Measurements from ENCODE around the gene MED13. TPM values are rescaled to one million over a fixed set of nuclear protein-coding genes. Genes with fewer than 3 reads are reported as not detected.

Gene MED13, protein sequence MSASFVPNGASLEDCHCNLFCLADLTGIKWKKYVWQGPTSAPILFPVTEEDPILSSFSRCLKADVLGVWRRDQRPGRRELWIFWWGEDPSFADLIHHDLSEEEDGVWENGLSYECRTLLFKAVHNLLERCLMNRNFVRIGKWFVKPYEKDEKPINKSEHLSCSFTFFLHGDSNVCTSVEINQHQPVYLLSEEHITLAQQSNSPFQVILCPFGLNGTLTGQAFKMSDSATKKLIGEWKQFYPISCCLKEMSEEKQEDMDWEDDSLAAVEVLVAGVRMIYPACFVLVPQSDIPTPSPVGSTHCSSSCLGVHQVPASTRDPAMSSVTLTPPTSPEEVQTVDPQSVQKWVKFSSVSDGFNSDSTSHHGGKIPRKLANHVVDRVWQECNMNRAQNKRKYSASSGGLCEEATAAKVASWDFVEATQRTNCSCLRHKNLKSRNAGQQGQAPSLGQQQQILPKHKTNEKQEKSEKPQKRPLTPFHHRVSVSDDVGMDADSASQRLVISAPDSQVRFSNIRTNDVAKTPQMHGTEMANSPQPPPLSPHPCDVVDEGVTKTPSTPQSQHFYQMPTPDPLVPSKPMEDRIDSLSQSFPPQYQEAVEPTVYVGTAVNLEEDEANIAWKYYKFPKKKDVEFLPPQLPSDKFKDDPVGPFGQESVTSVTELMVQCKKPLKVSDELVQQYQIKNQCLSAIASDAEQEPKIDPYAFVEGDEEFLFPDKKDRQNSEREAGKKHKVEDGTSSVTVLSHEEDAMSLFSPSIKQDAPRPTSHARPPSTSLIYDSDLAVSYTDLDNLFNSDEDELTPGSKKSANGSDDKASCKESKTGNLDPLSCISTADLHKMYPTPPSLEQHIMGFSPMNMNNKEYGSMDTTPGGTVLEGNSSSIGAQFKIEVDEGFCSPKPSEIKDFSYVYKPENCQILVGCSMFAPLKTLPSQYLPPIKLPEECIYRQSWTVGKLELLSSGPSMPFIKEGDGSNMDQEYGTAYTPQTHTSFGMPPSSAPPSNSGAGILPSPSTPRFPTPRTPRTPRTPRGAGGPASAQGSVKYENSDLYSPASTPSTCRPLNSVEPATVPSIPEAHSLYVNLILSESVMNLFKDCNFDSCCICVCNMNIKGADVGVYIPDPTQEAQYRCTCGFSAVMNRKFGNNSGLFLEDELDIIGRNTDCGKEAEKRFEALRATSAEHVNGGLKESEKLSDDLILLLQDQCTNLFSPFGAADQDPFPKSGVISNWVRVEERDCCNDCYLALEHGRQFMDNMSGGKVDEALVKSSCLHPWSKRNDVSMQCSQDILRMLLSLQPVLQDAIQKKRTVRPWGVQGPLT (N-terminal part only)
- polyA plus RNA-seq (2011; rRNA removed) (64.1 and 71.4 TPM in 2 replicates), polyA plus RNA-seq (2017; fragmentation: RNase III; extraction: RNeasy Plus Mini Kit Qiagen cat#74134 plus additional on column Dnase treatment) (14.1 to 14.9 TPM (median 14.8 TPM) in 3 replicates), polyA minus RNA-seq (2011; rRNA and poly(A)+ RNA removed) (252 and 288 TPM in 2 replicates)
- 8.4 and 8.9 TPM in 2 replicates for polyA plus RNA-seq (2012; cell fraction: cytosol; rRNA removed)
- polyA plus RNA-seq (2012; cell fraction: nucleus; rRNA removed): 6.7 and 8.3 TPM in 2 replicates

DNA sequence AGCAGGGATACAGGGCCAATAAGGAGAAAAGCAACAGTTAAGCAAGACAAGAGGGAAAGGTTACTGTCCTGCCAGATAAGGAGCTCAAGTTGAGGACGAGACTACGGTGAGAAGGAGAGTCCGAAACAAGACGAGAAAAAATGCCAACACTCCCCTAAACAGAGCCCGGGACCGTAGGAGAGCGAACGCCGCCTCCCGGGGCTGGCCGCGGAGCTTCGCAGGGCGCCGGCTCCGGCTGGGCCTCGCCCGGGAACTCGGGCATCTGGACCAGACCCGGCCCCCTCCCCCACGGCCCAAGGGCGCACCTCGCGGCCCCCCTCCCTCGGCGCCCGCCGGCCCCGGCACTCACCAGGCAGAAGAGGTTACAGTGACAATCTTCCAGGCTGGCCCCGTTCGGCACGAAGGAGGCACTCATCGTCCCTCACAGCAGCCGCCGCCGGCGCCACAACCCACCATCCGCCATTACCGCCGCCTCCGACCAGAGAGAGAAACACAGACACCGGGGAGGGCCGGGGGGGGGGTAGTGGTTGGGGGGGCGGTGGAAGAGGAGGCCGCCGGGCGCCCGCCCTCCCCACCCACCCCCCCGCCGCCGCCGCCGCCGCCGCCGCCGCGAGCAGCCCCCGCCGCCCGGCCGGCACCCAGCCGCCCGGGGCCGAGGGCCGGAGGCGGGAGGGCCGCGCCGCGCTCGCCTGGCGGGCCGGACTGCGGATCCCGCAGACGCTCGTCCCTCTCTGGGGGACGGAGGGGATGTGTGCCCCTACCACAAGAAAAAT lies at the start of gene MED13:
Gene MED13 (minus strand): TSS at position 488 of the 773 bp plus-strand sequence. CDS start 73 bp downstream, at position 415.
- peak within 1 kb of the TSS; percentile 89 for H3K4me2 ChIP-seq
- H3K4me3 ChIP-seq: peak within 1 kb of the TSS; percentile 94
- ATAC-seq: peak; percentile 58 to 64
- FAIRE-seq: no peak
- POLR2A ChIA-PET: interaction anchor here (0.9 to 1.2 kb wide), 5 partner anchors 8 to 89 kb away, joined by 3 to 6 read pairs (median 4); no protein-coding TSS in a partner anchor
- WGBS (ENCODE audit: missing lambda C conversion rate): under 1% methylated on average over 45 of the region's 79 CpGs
- TF ChIP-seq, protein P1, sequence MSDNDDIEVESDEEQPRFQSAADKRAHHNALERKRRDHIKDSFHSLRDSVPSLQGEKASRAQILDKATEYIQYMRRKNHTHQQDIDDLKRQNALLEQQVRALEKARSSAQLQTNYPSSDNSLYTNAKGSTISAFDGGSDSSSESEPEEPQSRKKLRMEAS (IDR thresholded peaks at IDR 0.05): peak; percentile 21; the same call in 1 of the 2 replicates
- TF ChIP-seq NFE2L2 (conservative IDR thresholded peaks at IDR 0.05; ENCODE audit: low read length) (no peak), HOXB5 (CRISPR knock-in tag; IDR thresholded peaks at IDR 0.05) (0 out of 2 replicates have a peak, but pooled peaks have one; percentile 39)
- TF ChIP-seq, protein P2, sequence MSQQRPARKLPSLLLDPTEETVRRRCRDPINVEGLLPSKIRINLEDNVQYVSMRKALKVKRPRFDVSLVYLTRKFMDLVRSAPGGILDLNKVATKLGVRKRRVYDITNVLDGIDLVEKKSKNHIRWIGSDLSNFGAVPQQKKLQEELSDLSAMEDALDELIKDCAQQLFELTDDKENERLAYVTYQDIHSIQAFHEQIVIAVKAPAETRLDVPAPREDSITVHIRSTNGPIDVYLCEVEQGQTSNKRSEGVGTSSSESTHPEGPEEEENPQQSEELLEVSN (IDR thresholded peaks at IDR 0.05; ENCODE audit: borderline replicate concordance, low read depth): no peak
- no peaks in the 10 kb centered on the region for H3K9me3 ChIP-seq
- H3K27ac ChIP-seq: peak within 1 kb of the TSS; percentile 97
- H3K4me1 ChIP-seq: peaks cover 38% of the 10 kb centered on the region
- CTCF ChIA-PET: interaction anchor here (0.6 to 3.7 kb wide), 18 partner anchors 10 to 134 kb away, joined by 3 to 65 read pairs (median 4); no protein-coding TSS in a partner anchor
- DNase-seq (ENCODE audit: low read depth in 1 of 2, low spot score in 1 of 2): peak; percentile 50 to 69

DNA sequence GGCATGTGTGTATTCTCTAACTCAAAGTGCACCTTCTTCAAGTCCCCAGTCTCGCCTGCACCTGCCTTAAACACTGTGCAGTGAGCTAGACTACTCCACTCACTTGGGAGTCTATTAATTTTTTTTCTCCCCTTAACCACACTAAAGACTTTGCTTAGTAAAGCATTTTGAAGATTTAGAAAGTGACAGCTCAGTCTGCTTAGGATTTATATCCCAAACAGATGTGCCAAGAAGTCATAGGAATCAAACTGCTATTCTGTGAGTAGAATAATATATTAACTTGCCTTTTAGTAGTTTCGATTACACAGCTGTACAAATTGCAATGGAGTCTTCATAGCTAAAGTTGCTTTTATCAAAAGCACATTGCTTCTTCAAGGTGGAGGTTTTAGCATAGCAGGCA lies 47.2 kb upstream of the MED13 start:
- FAIRE-seq (no peak), ATAC-seq (no peak), DNase-seq (ENCODE audit: low read depth in 1 of 2, low spot score in 1 of 2) (no peak)
- H3K27ac ChIP-seq: no peak overlapping the region
- H3K9me3 ChIP-seq: no peaks in the 10 kb centered on the region
- no peak overlapping the region for H3K4me3 ChIP-seq
- H3K4me1 ChIP-seq: peaks cover 26% of the 10 kb centered on the region
- no peak overlapping the region; the same call in 2 of the 3 replicates for H3K4me2 ChIP-seq
- CTCF ChIA-PET: interaction anchor here (0.9 to 4.4 kb wide), 7 partner anchors 10 to 700 kb away, joined by 4 to 145 read pairs (median 21); no protein-coding TSS in a partner anchor
- 83% methylated on average over 2 of the region's 2 CpGs for WGBS (ENCODE audit: missing lambda C conversion rate)
- POLR2A ChIA-PET: no interaction called here
- TF ChIP-seq CBX2 (IDR thresholded peaks at IDR 0.05; ENCODE audit: borderline replicate concordance, low read depth): no peak
- TF ChIP-seq HOXB13 (CRISPR knock-in tag; IDR thresholded peaks at IDR 0.05; ENCODE audit: low read depth): no peak
- no peak for TF ChIP-seq CBX8 (IDR thresholded peaks at IDR 0.05)

DNA sequence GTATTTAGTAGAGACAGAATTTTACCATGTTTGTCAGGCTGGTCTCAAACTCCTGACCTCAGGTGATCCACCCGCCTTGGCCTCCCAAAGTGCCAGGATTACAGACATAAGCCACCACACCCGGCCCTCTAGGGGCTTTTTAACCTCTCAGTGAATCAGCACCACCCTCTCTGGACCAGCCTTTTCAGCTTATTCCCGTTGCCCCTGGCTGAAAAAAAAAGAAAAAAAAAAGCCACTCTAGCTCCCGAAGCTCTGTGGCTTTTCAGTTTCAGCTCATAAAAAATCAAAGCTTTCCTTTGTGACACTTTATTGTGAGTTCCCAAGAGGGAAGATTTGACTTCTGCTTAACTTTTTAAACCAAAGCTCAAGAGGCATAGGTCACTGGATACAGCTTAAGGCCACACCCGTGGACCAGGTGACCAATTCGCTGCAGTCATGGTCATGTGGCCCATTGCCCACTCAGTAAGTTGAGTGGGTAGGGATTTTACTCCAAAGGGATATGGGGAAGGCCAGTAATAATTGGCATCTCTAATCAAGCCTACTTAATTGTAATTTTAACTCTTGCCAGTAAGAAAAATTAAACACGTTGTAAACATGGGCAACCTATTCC lies 46.6 kb upstream of the MED13 start:
- no peak for DNase-seq (ENCODE audit: low read depth in 1 of 2, low spot score in 1 of 2)
- no peaks in the 10 kb centered on the region for H3K9me3 ChIP-seq
- no peak for TF ChIP-seq EP300 (IDR thresholded peaks at IDR 0.05)
- TF ChIP-seq, protein P3, sequence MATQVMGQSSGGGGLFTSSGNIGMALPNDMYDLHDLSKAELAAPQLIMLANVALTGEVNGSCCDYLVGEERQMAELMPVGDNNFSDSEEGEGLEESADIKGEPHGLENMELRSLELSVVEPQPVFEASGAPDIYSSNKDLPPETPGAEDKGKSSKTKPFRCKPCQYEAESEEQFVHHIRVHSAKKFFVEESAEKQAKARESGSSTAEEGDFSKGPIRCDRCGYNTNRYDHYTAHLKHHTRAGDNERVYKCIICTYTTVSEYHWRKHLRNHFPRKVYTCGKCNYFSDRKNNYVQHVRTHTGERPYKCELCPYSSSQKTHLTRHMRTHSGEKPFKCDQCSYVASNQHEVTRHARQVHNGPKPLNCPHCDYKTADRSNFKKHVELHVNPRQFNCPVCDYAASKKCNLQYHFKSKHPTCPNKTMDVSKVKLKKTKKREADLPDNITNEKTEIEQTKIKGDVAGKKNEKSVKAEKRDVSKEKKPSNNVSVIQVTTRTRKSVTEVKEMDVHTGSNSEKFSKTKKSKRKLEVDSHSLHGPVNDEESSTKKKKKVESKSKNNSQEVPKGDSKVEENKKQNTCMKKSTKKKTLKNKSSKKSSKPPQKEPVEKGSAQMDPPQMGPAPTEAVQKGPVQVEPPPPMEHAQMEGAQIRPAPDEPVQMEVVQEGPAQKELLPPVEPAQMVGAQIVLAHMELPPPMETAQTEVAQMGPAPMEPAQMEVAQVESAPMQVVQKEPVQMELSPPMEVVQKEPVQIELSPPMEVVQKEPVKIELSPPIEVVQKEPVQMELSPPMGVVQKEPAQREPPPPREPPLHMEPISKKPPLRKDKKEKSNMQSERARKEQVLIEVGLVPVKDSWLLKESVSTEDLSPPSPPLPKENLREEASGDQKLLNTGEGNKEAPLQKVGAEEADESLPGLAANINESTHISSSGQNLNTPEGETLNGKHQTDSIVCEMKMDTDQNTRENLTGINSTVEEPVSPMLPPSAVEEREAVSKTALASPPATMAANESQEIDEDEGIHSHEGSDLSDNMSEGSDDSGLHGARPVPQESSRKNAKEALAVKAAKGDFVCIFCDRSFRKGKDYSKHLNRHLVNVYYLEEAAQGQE (IDR thresholded peaks at IDR 0.05): peak; percentile 74
- TF ChIP-seq, protein P4, sequence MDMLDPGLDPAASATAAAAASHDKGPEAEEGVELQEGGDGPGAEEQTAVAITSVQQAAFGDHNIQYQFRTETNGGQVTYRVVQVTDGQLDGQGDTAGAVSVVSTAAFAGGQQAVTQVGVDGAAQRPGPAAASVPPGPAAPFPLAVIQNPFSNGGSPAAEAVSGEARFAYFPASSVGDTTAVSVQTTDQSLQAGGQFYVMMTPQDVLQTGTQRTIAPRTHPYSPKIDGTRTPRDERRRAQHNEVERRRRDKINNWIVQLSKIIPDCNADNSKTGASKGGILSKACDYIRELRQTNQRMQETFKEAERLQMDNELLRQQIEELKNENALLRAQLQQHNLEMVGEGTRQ (IDR thresholded peaks at IDR 0.05): peak; percentile 55
- peak in 1 of 2 experiments; percentile 6; a peak in 1 of 6 replicates for ATAC-seq
- H3K27ac ChIP-seq: peak overlapping the region; percentile 16 to 36; a peak in 4 of 6 replicates
- peaks cover 26% of the 10 kb centered on the region for H3K4me1 ChIP-seq
- CTCF ChIA-PET: interaction anchor here (0.9 to 4.4 kb wide), 7 partner anchors 10 to 700 kb away, joined by 4 to 145 read pairs (median 26); no protein-coding TSS in a partner anchor
- peak overlapping the region; percentile 59 for H3K4me2 ChIP-seq
- FAIRE-seq: no peak
- POLR2A ChIA-PET: interaction anchor here (0.6 kb wide), 1 partner anchor 196 kb away, joined by 5 read pairs; no protein-coding TSS in a partner anchor
- no peak overlapping the region for H3K4me3 ChIP-seq
- WGBS (ENCODE audit: missing lambda C conversion rate): 26% methylated on average over 7 of the region's 7 CpGs

All from A549 (cell line).